IPS-NIHi7 (cell line): Measurements from ENCODE around the gene ARFGAP1.
A peak's percentile ranks its signal among the peaks of the same experiment; 100 is the strongest.

Source experiments
- DNase-seq: peaks from one replicate; pipeline ENCODE4 v3.0.0; 2012; ENCODE audit warnings: mixed read lengths; ENCODE audit errors: extremely low spot score

ARFGAP1 gene

DNA sequence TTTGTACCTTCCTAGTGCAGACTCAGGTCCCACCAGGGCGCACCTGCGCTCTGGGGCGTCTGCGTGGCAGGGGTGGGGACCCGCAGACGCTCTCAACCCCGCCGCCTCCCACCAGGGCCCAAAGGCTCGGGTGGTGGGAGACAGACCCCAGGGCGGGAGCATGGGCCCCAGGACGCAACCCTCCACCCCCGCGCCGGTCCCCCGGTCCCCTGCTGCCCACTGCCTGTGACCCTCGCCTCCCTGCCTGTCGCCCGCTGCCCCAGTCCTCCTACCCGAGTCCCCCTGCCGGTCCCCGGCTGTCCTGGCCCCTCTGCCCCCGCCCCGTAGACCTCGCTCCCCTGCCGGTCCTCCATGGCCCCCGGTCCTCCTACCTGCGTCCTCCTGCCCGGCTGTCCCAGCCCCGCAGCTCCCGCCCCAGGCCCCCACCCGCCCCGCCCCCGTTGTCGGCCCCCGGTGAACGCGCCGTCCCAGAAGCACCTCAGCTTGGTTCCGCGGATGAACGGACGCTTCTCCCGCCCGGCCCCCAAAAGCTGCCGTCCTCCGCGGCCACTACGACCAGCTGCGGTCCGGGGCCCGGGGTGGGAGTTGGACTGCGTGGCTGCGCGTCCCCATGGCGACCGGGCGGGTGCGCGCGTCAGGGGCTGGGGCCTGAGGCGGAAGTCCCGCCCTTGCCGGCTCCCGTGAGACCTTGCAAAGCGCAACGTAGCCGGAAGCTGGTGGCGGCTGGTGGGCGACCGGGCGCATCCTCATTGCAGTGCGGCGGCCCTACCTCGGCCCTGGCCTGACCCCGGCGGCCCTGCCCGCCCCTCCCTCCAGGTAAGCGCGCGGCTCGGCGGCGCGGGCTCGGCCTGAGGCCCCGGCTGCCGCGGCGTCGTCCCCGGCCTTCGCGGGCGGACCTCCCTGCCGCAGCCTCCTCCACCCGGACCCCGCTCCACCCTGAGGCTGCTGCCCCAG is at the start of gene ARFGAP1:
Gene ARFGAP1, plus strand, starts transcription at position 709 of the 954 bp plus-strand sequence. CDS start 2,768 bp downstream, outside the sequence.
- peak; percentile 98 for DNase-seq

- peak; percentile 64 for DNase-seq
Observed at GRCh38 chr20:63223121-63223825, 49.3 kb upstream of the ARFGAP1 start.

DNA sequence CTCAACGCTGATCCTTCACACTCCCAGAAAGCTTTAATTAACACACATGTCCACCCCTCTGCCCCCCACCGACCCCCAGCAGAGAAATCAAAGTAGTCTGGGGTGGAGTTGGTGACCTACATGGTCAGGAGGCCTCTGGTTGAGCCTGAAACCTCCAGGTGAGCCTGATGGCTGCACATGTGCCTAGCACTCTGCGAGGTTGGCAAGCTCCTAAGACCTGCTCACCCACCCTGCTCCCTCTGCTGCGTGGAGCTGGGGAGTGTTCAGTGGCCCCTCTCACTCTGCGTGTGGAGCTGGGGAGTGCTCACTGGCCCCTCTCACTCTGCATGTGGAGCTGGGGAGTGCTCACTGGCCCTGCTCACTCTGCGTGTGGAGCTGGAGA is 48.8 kb upstream of the ARFGAP1 start:
- DNase-seq = no peak

- DNase-seq = peak; percentile 38
Observed at GRCh38 chr20:63224412-63225081, 48.1 kb upstream of the ARFGAP1 start.

- no peak for DNase-seq
Observed at GRCh38 chr20:63225082-63225454, 47.5 kb upstream of the ARFGAP1 start.

DNA sequence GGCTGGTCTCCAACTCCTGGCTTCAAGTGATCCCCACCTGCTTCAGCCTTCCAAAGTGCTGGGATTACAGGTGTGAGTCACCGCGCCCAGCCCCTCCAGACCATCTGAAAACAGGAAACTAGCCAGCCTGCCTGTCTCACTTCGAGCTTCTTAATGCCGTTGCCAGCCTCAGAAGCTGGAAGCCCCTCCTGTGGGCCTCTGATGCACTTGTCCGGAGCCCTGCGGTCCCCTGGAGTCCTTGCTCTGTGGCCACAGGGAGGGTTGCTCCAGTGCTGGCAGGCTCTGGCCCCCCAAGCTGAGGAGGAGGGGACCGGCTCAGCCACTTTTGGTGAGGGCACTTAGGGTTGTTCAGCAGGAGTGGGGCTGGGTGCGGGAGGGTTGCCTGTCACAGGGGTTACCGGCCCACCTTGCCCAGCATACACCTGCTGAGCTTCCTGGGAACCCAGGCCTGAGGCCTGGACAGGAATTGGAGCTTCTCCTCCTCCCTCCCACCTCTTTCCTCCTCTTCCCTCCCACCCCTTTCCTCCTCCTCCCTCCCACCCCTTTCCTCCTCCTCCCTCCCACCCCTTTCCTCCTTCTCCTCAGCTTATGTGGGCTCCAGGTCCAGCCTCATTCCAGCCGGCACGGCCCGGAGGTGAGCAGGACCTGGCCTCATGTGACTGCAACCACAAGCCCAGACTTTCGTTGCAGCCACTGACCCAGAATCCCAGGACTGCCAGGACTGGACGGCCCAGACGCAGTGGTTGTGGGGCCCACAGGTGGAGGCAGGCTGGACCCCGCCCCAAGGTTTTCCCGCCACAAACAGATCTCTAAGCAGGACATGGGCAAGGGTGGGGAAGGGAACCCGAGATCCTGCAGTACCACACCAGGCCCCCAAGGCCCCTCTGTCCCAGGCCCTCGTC is 46.3 kb upstream of the ARFGAP1 start:
- no peak for DNase-seq

DNA sequence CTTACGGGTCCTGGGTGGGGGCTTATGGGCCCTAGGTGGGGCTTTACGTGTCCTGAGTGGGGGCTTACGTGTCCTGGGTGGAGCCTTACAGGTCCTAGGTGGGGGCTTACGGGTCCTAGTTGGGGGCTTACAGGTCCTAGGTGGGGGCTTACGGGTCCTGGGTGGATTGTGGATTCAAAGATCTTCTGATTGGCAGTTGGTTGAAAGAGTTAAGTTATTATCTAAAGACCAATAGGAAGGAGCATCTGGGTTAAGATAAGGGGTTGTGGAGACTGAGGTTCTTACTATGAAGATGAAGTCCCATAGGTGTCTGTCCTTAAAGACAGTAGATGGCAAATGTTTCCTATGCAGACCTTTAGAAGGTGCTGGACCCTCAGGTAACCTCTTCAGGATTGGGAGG is 45.4 kb upstream of the ARFGAP1 start:
- no peak for DNase-seq

GRCh38 chr20:63228806-63229205 is 43.8 kb upstream of the ARFGAP1 start:
- no peak for DNase-seq

- peak; percentile 79 for DNase-seq
Observed at GRCh38 chr20:63230800-63231268, 41.8 kb upstream of the ARFGAP1 start.

DNA sequence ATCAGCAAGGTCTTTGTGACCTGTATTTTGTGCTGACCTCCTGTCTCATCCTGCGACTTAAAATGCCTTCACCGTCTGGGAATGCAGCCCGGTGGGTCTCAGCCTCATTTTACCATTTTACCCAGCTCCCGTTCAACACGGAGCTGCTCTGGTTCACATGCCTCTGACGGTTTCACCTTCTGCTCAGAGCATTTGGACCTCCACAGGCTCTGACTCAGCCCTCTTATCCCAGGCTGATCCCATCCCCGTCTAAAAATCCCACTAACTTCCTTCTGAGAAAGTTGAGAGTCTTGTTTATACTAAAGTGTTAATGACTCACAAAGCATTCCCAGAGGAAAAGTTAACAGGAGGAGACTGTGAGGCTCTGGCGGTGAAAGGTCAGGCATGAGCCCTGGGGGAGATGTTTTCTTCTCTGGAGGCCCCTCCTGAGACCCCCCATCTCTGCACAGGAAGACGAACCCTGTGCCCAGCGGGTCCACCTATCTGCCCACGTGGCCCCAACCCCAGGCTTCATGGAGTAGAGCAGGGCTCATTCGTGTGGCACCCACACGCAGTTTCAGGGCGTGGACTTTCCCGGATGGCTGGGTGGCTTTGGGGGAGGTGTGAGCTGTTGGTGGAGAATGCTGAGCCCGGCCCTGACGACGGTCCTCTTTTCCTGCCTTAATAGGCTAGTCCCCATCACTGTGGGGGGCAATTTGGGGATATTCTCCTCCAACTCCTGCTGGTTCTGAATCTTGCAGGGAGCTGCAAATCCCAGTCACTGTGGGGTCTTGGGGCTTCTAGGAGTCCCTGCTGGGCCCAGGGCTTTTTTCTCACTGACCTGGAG is 40.2 kb upstream of the ARFGAP1 start:
- DNase-seq = no peak

DNA sequence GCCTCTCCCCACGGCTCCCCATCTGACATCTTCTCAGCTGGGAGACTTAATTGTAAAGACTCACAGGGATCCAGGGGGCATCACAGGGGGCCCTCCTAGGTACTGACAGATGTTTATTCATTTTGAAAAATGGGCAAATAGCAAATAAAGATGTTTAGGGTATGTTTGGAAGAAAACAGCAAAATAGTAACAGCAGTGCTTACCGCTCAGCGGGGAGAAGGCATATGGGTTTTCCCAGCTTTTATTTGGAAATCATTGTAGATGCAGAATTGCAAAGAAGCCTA is 39.6 kb upstream of the ARFGAP1 start:
- DNase-seq = no peak

DNA sequence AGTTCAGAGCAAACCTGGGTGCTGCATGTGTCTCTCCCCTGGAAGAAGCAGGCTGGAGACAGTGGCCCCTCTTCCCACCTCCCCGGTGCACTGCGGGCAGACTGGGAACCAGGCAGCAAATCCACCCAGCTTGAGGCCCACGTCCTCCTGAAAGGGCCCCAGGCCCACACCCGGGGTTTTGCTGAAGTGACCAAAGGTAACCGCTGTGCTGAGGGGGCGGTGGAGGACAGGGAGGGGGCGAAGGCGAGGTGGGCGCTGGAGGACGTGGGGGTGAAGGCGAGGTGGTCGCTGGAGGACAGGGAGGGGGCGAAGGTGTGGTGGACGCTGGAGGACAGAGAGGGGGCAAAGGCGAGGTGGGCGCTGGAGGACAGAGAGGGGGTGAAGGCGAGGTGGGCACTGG is 38.7 kb upstream of the ARFGAP1 start:
- no peak for DNase-seq

DNA sequence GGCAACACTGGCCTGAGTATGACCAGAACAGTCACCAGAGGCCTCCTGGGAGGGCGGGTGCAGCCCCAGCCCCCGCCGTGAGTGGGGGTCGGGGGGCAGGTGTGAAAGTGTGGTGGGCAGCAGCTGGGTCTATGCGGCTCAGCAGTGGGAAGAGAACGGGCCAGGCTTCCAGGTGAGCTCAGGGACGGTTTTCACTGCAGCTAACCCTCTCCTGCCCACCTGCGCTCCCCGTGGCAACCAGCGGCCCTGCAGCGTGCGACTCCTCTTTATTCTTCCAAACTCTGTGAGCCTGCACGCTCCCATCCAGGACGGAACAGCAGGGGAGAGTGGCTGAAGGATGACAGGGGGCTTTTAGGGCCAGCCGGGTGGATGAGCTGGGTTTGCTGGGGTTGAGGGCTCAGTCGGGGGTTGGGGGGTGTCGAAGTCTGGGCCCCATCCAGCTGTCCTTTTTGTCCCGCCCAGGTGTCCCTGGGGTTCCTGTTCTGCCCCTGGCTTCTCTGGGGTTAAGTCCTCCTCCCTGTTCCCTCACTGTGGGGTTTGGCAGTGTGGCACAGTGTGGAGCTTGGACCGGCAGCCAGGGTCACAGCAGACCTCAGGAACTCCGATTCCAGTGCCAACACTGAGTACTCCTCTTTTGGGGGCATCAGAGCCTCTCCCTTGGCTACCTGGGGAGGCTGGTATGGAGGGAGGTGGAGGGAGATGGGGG is 37.8 kb upstream of the ARFGAP1 start:
- peak; percentile 76 for DNase-seq

- DNase-seq = no peak
Observed at GRCh38 chr20:63235399-63235983, 37.1 kb upstream of the ARFGAP1 start, which contains the start of gene BIRC7. Gene BIRC7, plus strand, starts transcription at chr20:63235905. Its CDS starts 192 bp downstream, at chr20:63236097.

GRCh38 chr20:63236116-63236837 is 36.3 kb upstream of the ARFGAP1 start:
- no peak for DNase-seq

DNA sequence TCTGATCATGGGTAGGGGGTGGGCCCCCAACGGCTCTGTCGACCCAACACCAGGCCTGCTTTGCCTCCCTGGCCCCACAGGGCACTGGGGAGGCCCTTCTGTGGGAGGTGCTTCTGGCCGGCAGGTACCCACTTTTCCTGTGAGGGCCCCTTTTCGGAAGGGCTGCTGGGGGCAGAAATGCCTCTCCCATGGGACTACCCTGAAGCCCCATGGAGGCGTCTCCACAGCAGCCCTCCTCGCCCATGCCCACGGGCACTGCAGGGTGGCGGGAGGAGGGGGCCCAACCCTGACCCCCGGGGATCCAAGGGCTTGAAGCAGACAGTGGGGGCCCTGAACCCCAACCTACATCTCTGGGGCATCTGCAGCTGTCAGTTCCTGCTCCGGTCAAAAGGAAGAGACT is 34.6 kb upstream of the ARFGAP1 start:
- DNase-seq = no peak

- DNase-seq = no peak
Observed at GRCh38 chr20:63238514-63239125, 34.0 kb upstream of the ARFGAP1 start.

DNA sequence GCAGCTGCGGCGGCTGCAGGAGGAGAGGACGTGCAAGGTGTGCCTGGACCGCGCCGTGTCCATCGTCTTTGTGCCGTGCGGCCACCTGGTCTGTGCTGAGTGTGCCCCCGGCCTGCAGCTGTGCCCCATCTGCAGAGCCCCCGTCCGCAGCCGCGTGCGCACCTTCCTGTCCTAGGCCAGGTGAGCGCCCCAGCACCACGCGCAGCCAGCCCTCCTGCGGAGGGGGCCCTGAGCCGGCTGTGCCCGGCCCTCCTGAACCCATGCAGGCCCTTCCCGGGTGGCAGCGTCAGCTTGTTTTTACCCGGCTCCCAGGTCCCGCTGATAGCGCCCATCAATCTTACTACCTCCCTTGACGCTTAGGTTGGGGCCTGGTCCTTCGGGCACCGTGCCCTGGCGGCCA is 33.2 kb upstream of the ARFGAP1 start:
- DNase-seq = no peak
